Stimulated activated naive CD8-positive, alpha-beta T cell treated with anti-CD3 and anti-CD28 coated beads, Interleukin-15, Interleukin-2, amounts not matched to agents 100 U/mL and 50 U/mL, for 24 hours (primary cell): ENCODE results near the gene CD34.
A peak's percentile ranks its signal among the peaks of the same experiment; 100 is the strongest.

Experiments
- ATAC-seq: fragments of 150-1000 bp; cut with Tn5 transposase; one replicate; pipeline ENCODE4 v1.10.0; 2021
- DNase-seq: peaks from one replicate; pipeline ENCODE4 v3.0.0; 2021

The CD34 gene

GRCh38 chr1:207872621-207873020, 38.3 kb downstream of the CD34 start:
- ATAC-seq (no peak), DNase-seq (no peak)

GRCh38 chr1:207871117-207871649, 39.7 kb downstream of the CD34 start:
- no peak for DNase-seq
- ATAC-seq, result no peak

- DNase-seq (no peak), ATAC-seq (no peak)
Observed at GRCh38 chr1:207870306-207871031, 40.5 kb downstream of the CD34 start.

DNA sequence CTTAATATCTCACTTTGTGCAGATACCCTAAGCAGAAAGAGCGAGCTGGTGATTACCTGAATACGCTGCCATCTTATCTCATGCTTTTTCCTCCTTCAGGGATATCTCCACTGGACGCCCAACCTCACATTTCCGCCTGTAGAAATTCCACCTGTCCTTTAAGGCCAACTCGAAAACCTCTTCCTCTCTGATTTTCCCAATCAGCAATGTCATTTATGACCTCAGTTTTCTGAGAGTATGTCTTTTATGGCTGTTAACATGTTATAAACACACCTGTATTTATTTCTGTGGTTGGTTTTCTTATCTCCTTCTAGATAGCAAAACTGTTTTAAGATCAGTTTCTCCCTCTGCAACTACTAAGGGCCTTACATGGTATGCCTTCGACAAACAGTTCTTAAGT, 41.1 kb downstream of the CD34 start:
- no peak for DNase-seq
- ATAC-seq, result no peak

DNA sequence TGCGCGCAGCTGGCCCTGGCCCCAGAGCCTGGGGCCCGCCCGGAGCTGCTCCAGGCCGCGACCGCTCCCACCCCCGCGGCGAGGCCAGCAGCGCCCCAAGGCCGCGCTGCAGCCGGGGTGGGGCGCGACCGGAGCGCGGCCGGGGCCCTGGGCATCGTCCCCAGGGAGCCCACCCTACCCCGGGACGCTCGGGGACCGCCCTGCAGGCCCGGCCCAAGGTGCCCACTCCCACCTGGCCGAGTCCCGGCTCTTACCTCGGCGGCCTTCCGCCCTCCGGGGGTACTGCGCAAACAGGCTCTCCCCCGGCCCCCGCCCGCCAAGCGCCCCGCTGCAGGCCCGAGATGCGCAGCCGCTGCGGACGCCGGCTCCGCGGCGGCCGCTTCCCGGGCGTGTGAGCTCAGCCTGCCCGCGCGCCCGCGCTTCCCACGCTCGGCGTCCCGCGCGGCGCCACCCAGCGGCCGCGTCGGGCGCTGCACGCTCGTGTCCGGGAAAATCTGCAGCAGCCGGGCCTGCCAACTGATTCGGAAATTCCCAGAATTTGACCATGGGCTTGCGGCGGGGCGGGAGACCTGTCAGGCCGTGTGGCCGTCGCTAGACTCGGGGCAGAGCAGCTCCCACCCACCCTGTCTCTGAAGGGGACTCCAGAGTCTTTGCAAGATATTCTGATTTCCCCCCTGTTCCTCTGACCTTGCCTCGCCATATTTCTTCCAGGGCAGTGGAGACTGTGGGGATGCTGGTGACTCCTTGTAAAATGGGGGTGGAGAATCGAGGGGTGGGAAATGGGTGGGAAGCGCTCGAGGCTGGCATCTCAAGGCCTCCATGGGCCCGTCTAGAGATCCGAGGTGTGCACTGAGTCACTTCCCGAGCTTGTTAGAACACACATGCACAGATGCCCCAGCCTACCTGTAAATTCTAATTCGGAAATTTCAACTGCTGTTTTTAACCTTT, 41.9 kb downstream of the CD34 start:
- ATAC-seq (peak; percentile 50), DNase-seq (peak; percentile 76)

- DNase-seq (peak; percentile 35), ATAC-seq (peak; percentile 7)
Observed at GRCh38 chr1:207868251-207868773, 42.6 kb downstream of the CD34 start.

DNA sequence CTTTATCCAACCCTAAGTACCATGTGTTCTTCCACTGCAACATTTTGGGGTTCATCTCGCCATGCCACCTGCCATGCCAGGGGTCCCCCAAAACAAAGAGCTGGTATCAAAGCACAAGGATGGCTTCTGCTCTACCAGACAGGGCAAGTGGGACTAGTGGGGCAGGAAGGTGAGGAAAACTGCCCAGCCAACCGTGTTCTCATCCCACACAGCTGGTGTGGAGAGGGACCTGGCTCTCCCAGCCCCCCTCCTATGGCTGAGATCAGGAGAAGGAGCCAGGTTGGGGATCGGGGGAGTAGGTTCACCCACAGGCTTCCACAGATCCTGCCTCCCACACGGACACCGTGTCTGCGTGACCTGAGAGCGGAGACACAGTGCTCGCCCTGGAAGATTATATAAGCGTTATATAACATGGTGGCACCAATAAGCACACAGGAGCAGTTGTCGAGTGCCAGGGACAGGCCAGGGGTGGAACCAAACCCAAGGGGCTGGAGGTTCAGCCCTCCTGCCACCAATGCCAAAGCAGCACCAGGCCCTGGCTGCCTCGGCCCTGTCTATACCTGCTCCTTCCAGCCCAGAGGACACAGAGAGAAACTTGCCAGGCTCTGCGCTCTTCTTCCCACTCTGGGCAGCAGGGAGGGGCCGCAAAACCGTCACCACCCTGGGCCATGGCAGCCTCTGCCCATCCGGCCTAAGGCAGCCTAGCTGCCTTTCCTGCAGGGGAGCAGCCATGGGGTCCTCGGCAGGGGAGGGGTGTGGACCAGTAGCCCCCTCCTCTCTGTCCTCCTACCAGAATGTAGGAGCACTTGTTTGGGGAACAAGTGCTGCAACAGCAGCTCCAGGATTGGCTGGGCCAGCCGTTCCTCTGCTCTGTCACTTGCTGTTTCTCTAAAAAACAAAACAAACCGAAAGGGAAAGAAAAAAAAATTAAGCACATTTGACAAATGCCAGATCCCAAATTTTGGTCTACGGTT, 43.5 kb downstream of the CD34 start:
- ATAC-seq (no peak), DNase-seq (no peak)

DNA sequence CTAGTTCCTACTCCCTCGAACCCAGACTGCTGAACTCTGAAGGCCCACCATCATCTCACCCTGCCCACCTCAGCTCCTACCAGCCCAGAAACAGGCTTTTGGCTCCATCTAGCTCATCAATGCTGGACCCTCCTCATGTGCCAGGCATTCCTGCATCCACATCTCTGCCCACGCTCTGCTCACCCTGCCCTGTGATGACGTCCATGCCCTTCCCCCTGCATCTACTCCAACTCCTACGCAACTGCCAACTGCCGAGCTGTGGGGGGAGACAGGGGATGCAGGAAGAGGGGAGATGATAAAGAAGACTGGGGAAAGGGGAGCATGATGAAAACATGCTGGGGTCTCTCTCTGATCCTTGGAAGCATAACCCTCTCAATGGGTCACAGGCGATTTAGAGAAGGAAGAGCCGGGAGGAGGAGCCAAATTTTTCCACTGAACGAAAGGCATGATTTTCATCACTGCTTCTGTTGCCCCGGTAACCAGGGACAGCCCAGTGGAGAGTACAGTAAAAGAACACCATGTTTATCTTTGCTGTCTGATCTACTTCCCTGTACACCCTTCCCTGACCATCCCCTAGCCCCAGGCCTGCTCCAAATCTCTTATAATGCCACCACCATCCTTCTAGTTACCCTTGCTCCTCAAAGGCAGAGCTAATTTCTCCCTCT, 44.3 kb downstream of the CD34 start:
- DNase-seq (peak; percentile 35), ATAC-seq (no peak)

DNA sequence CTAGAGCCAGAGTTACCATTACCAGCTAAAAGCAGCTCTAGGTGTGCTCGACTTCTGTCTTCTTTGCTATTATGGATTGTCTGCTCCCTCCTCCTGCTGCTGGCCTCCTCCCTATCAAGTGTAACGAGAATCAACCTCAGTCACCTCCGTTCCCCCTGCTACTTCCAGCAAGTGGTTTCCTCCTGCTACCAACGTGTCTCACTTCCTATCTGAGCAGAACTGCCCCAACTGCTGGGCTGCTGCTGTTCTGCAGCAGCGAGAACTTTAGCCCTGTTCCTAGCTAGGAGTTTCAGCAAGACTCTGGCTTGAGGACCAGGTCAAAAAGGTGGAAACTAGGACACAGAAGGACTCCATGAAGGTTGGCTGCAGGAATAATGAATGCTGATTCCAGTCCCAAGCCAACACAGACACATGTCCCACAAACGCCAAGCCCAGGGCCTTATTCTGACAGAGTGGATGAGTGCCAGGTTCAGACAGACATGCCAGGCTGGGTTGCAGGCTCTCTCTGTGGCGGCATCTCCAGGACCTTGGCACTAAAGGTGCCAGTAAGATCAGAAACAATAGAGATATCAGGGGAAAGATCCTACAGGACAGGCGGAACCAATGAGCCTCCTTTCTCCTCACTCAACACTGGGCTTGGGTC, 46.9 kb downstream of the CD34 start:
- ATAC-seq (peak; percentile 59), DNase-seq (peak; percentile 49)

GRCh38 chr1:207862241-207862787, 48.6 kb downstream of the CD34 start:
- no peak for ATAC-seq

GRCh38 chr1:207861442-207862177, 49.3 kb downstream of the CD34 start:
- ATAC-seq (peak; percentile 56), DNase-seq (peak; percentile 47)

More at GRCh38 chr1:207862241-207862787, 48.6 kb downstream of the CD34 start:
- no peak for DNase-seq

- DNase-seq, result no peak
- no peak for ATAC-seq
Observed at GRCh38 chr1:207860531-207860930, 50.4 kb downstream of the CD34 start.

DNA sequence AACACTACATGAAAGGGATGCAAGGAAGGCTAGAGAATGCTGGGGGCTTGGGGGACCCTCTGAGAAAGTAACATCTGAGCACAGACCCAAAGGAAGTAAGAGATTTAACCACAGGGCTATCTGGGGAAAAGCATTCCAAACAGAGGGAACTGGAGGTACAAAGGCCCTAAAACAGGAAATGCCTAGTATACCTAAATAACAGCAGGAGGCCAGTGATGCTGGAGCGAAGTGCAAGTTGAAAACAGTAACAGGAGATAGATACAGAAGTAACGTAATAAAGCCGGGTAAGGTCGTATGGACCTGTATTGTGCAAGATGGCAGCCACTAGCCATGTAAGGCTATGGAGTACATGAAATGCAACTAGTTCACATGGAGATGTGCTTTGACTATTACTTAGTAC, 52.1 kb downstream of the CD34 start:
- DNase-seq, result no peak
- ATAC-seq, result no peak

- DNase-seq, result no peak
- ATAC-seq, result no peak
Observed at GRCh38 chr1:207858281-207858680, 52.6 kb downstream of the CD34 start.

DNA sequence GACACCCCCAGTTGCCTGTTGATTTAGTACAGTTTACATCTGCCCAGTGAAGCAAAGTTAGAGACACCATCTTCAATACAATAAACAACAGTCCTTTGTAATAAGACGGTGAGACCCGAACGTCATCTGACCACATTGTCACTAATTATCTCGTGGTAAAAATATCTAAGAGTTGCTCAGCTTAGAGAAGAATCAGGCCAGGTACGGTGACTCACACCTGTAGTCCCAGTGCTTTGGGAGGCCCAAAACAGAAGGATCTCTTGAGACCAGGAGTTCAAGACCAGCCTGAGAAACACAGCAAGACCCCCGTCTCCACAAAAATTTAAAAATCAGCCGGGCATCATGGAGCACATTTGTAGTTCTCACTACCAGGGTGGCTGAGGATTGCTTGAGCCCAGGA, 53.5 kb downstream of the CD34 start:
- DNase-seq (no peak), ATAC-seq (no peak)

- DNase-seq (no peak), ATAC-seq (no peak)
Observed at GRCh38 chr1:207856276-207857023, 54.5 kb downstream of the CD34 start.

- ATAC-seq (peak; percentile 19), DNase-seq (no peak)
Observed at GRCh38 chr1:207854001-207854400, 56.9 kb downstream of the CD34 start.

- no peak for DNase-seq
- no peak for ATAC-seq
Observed at GRCh38 chr1:207853372-207853757, 57.6 kb downstream of the CD34 start.
